ENCODE data around the gene C19orf33. TPM values are rescaled to one million over a fixed set of nuclear protein-coding genes. Genes with fewer than 3 reads are reported as not detected.

C19orf33 gene
- total and polyA plus RNA-seq, 2 of the 8 experiments (the other 6 are each of a cell fraction or from before 2014, with no cell fraction given) = 6.0 to 36.0 TPM

GRCh38 chr19:38287604-38288003 is 16.4 kb upstream of the C19orf33 start (continued):
- TF ChIP-seq JUND (IDR thresholded peaks at IDR 0.05; ENCODE audit: low read length) (no peak), ZNF274 (IDR thresholded peaks at IDR 0.05; ENCODE audit: borderline replicate concordance, extremely low read depth, low read length) (no peak), BRCA1 (IDR thresholded peaks at IDR 0.05; ENCODE audit: low read depth, low read length) (no peak)

Measured in H1 (cell line).